IPS DF 6.9 (cell line): Measurements from ENCODE around the gene SLC38A3.

Experiments
- DNase-seq: peaks from one replicate; pipeline ENCODE4 v3.0.0-alpha.2; 2013; ENCODE audit warnings: low read depth, low spot score
- H3K27ac ChIP-seq: one replicate; pipeline ENCODE4 v1.5.1; 2013; ENCODE audit warnings: low read length, control low read depth
- H3K27me3 ChIP-seq: 2 replicates; pipeline ENCODE4 v1.6.1; 2013; ENCODE audit warnings: mild to moderate bottlenecking, low read length; ENCODE audit not compliant: control insufficient read depth, insufficient read depth
- H3K36me3 ChIP-seq: 2 replicates; pipeline ENCODE4 v1.6.1; 2013; ENCODE audit warnings: low read length; ENCODE audit not compliant: control insufficient read depth, insufficient read depth
- H3K4me1 ChIP-seq: 2 replicates; pipeline ENCODE4 v1.6.1; 2013; ENCODE audit warnings: low read length; ENCODE audit not compliant: control insufficient read depth, insufficient read depth
- H3K4me3 ChIP-seq: 2 replicates; pipeline ENCODE4 v1.5.1; 2013; ENCODE audit warnings: mild to moderate bottlenecking, low read length
- H3K9me3 ChIP-seq: 2 replicates; pipeline ENCODE4 v1.6.1; 2013; ENCODE audit warnings: low read length, inconsistent platforms; ENCODE audit not compliant: control insufficient read depth, insufficient read depth
- WGBS: extraction: QIAGEN DNeasy Blood & Tissue Kit; methylation state at CpG from one replicate; pipeline ENCODE4 v1.1.7; 2013; ENCODE audit warnings: mixed read lengths, missing lambda C conversion rate; ENCODE audit not compliant: insufficient read length, insufficient coverage; 5-methylcytosine and 5-hydroxymethylcytosine counted together

SLC38A3 gene

DNA sequence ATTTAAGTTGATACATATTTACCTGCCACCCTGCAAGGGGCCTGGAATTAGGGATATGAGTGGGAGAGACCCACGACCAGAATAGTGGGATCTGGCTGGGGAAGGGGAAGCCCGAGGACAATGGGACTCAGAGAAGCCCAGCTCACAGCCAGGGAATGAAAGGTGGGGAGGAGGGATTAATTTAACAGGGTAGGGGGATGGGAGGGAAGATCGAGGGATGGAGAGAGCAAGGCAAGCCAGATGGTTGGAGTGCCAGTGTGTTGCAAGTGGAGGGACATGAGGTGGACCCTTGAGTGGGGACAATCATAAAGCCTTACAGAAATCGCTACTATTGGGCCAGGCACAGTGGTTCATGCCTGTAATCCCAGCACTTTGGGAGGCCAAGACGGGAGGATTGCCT, 26.5 kb downstream of the SLC38A3 start:
- WGBS: no CpG with 5 or more reads among the region's 5 CpGs
- Histone ChIP-seq H3K27ac (no peak overlapping the region), H3K9me3 (no peaks in the 10 kb centered on the region), H3K4me1 (peaks cover 5% of the 10 kb centered on the region), H3K27me3 (no peaks in the 10 kb centered on the region), H3K36me3 (no peaks in the 10 kb centered on the region), H3K4me3 (no peak overlapping the region)
- no peak for DNase-seq

DNA sequence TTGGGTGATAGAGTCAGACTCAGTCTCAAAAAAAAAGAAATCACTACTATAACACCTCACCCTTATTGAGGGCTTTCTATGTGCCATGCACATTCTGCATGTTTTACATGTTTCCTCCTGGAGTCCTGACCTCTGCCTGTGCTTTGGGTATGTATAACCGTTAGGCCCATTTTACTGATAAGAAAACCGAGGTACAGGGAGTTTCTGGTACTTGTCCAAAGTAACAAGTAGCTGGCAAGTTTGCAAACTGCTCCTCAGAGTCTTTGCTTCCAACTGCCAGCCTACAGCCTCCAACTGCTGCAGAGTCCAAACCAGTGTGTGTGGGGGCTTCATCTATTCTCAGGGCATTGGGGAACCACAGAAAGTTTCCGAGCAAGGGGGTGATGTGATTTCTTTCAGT, 27.2 kb downstream of the SLC38A3 start:
- H3K27ac ChIP-seq: no peak overlapping the region
- peaks cover 5% of the 10 kb centered on the region for H3K4me1 ChIP-seq
- H3K4me3 ChIP-seq: no peak overlapping the region
- H3K36me3 ChIP-seq: no peaks in the 10 kb centered on the region
- no peak for DNase-seq
- H3K27me3 ChIP-seq: no peaks in the 10 kb centered on the region
- no CpG with 5 or more reads among the region's 3 CpGs for WGBS
- H3K9me3 ChIP-seq: no peaks in the 10 kb centered on the region

- H3K9me3 ChIP-seq: no peaks in the 10 kb centered on the region
- H3K36me3 ChIP-seq: no peaks in the 10 kb centered on the region
- WGBS: no CpG with 5 or more reads among the region's 4 CpGs
- no peak overlapping the region for H3K27ac ChIP-seq
- H3K4me1 ChIP-seq: peaks cover 5% of the 10 kb centered on the region
- H3K4me3 ChIP-seq: no peak overlapping the region
- no peak for DNase-seq
- no peaks in the 10 kb centered on the region for H3K27me3 ChIP-seq
Measured at GRCh38 chr3:50233176-50233575, 28.1 kb downstream of the SLC38A3 start.

GRCh38 chr3:50235716-50236483, 30.8 kb downstream of the SLC38A3 start, which contains the start of gene GNAI2:
GNAI2 (plus strand) TSS chr3:50236204; CDS start chr3:50236336, 132 bp downstream.
- peak; percentile 92 for DNase-seq
- H3K27me3 ChIP-seq: no peaks in the 10 kb centered on the region
- no CpG with 5 or more reads among the region's 75 CpGs for WGBS
- H3K4me3 ChIP-seq: peak within 1 kb of the TSS; percentile 92
- H3K9me3 ChIP-seq: no peaks in the 10 kb centered on the region
- H3K4me1 ChIP-seq: peaks cover 7% of the 10 kb centered on the region
- no peak within 1 kb of the TSS for H3K27ac ChIP-seq
- H3K36me3 ChIP-seq: no peaks in the 10 kb centered on the region

DNA sequence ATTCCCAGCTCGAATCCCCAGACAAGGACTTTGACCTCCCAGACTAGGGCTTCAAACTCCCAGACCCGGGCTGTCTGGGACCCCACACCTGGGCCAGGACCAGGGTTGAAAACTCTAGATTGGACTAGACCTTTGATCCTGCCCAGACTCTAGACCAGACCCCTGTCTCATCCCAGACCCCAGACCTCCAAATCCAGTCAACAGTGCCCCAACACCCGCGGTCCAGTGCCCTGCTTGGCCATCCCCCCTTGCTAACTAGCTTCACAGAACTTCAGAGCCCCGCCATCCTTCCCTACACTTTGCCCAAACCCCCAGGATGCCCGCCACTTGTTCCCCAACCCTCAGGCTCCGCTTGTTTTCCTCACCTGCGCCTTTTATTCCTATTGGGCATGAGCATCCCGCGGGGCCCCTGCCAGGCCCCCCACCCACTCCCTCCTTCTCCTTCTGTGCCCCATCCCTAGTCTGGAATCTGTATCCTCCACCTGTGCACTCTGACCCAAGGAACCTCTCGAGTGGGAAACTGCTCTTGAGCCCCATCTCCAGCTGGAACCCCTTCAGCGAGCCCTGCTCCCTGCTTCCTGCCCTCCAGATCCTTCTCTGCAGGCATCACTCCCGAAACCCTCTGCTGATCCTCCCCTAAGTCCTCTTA, 31.5 kb downstream of the SLC38A3 start:
- no peaks in the 10 kb centered on the region for H3K27me3 ChIP-seq
- no peak for DNase-seq
- no CpG with 5 or more reads among the region's 13 CpGs for WGBS
- peaks cover 10% of the 10 kb centered on the region for H3K4me1 ChIP-seq
- H3K9me3 ChIP-seq: no peaks in the 10 kb centered on the region
- no peaks in the 10 kb centered on the region for H3K36me3 ChIP-seq
- H3K27ac ChIP-seq: no peak overlapping the region
- peak overlapping the region; percentile 92 for H3K4me3 ChIP-seq

GRCh38 chr3:50237133-50237651, 32.1 kb downstream of the SLC38A3 start:
- DNase-seq: no peak
- H3K4me3 ChIP-seq: peak overlapping the region; percentile 92; the same call in 1 of the 2 replicates
- no peaks in the 10 kb centered on the region for H3K36me3 ChIP-seq
- no peak overlapping the region for H3K27ac ChIP-seq
- WGBS: no CpG with 5 or more reads among the region's 7 CpGs
- peaks cover 16% of the 10 kb centered on the region for H3K4me1 ChIP-seq
- H3K27me3 ChIP-seq: no peaks in the 10 kb centered on the region
- no peaks in the 10 kb centered on the region for H3K9me3 ChIP-seq

- Histone ChIP-seq H3K36me3 (no peaks in the 10 kb centered on the region), H3K4me3 (peak overlapping the region; percentile 92; the same call in 1 of the 2 replicates), H3K27me3 (no peaks in the 10 kb centered on the region), H3K4me1 (peaks cover 23% of the 10 kb centered on the region), H3K9me3 (no peaks in the 10 kb centered on the region), H3K27ac (no peak overlapping the region)
- no peak for DNase-seq
- WGBS: no CpG with 5 or more reads among the region's 31 CpGs
Measured at GRCh38 chr3:50237754-50238548, 32.9 kb downstream of the SLC38A3 start.

DNA sequence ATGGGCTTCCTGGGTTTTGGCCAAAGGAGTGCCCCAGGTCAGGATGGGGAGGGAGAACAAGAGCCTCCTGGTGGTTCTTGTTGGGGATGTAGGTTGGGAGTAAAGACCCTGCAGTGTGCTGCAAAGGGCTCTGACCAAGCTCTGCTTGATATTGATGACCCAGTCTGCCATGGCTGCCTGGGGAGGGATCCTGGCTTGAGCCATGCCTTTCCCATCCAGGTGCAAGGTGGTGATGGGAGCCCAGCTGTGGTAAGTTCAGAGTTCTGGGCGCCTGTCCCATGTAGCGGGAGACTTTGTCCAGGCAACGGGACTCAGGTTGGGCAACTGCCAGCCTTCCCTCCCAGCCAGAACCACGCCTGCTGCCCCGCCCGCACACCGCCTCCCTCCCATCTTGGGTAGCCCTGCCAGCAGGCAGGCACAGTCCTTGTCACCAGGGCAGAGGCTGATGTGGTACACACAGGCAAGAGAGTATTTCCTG, 33.5 kb downstream of the SLC38A3 start:
- Histone ChIP-seq H3K27me3 (no peaks in the 10 kb centered on the region), H3K27ac (no peak overlapping the region), H3K4me1 (peaks cover 23% of the 10 kb centered on the region), H3K4me3 (no peak overlapping the region), H3K9me3 (no peaks in the 10 kb centered on the region), H3K36me3 (no peaks in the 10 kb centered on the region)
- no CpG with 5 or more reads among the region's 7 CpGs for WGBS
- no peak for DNase-seq

- Histone ChIP-seq H3K27me3 (no peaks in the 10 kb centered on the region), H3K27ac (no peak overlapping the region), H3K9me3 (no peaks in the 10 kb centered on the region), H3K36me3 (no peaks in the 10 kb centered on the region), H3K4me1 (peaks cover 23% of the 10 kb centered on the region), H3K4me3 (no peak overlapping the region)
- WGBS: no CpG with 5 or more reads among the region's 4 CpGs
- no peak for DNase-seq
Measured at GRCh38 chr3:50239649-50240048, 34.6 kb downstream of the SLC38A3 start.

- no peak for DNase-seq
- Histone ChIP-seq H3K9me3 (no peaks in the 10 kb centered on the region), H3K4me1 (peaks cover 26% of the 10 kb centered on the region), H3K36me3 (no peaks in the 10 kb centered on the region), H3K4me3 (no peak overlapping the region), H3K27me3 (no peaks in the 10 kb centered on the region), H3K27ac (no peak overlapping the region)
- WGBS: no CpG with 5 or more reads among the region's 4 CpGs
Measured at GRCh38 chr3:50241163-50241562, 36.1 kb downstream of the SLC38A3 start.
